ENCODE data around the gene SPOCK2.

- TF ChIP-seq CTCF (conservative IDR thresholded peaks at IDR 0.05) (no peak), ZFX (IDR thresholded peaks at IDR 0.05) (no peak)
Observed at GRCh38 chr10:72026278-72027111, 61.9 kb downstream of the SPOCK2 start.
